Renal pelvis (tissue), 3 donors: Measurements from ENCODE around the gene OR52W1. TPM values are rescaled to one million over a fixed set of nuclear protein-coding genes. Genes with fewer than 3 reads are reported as not detected.

Experiments
- polyA plus RNA-seq, 3 donors: library from polyadenylated mRNA; unstranded; fragments of 120-200 nt; gene quantifications; one replicate each; pipeline ENCODE4 v1.2.1, GENCODE V29; 2013; ENCODE audit not compliant: insufficient read length in 3 of 3

Gene OR52W1
- polyA plus RNA-seq, 3 donors, result 0.13 to 0.40 (median 0.26) TPM

Other genes with a start within 250 kb of the OR52W1 start
- not detected for gene OR56A5, start 230.7 kb upstream of the OR52W1 start, polyA plus RNA-seq
- gene OR52L1, start 212.2 kb upstream of the OR52W1 start, polyA plus RNA-seq, result not detected
- under 1 TPM; 0.04 to 0.12 (median 0.06) TPM for gene OR56A4, start 192.3 kb upstream of the OR52W1 start, polyA plus RNA-seq
- not detected for gene OR56A1, start 168.5 kb upstream of the OR52W1 start, polyA plus RNA-seq
- gene OR56B4, start 91.5 kb upstream of the OR52W1 start, polyA plus RNA-seq, result under 1 TPM in 2 of 3 donors, not detected in 1; 0.11 to 0.19 TPM
- gene OR52B2, start 28.9 kb upstream of the OR52W1 start, polyA plus RNA-seq, result not detected
- gene C11orf42, start 6.3 kb downstream of the OR52W1 start, polyA plus RNA-seq, result 1 to 10 TPM; 1.1 to 3.5 (median 2.5) TPM
- gene FHIP1B, start 35.4 kb downstream of the OR52W1 start, polyA plus RNA-seq, result 10 to 100 TPM; 58.8 to 89.9 (median 72.2) TPM
- gene CNGA4, start 39.9 kb downstream of the OR52W1 start, polyA plus RNA-seq, result under 1 TPM; 0.23 to 0.82 (median 0.44) TPM
- under 1 TPM; 0.43 to 0.77 (median 0.68) TPM for gene CCKBR, start 60.6 kb downstream of the OR52W1 start, polyA plus RNA-seq
- gene CAVIN3, start 121.3 kb downstream of the OR52W1 start, polyA plus RNA-seq, result 10 to 100 TPM; 16.1 to 22.2 (median 20.9) TPM
- gene SMPD1, start 191.2 kb downstream of the OR52W1 start, polyA plus RNA-seq, result 10 to 100 TPM; 34.0 to 38.1 (median 35.5) TPM
- gene APBB1, start 219.9 kb downstream of the OR52W1 start, polyA plus RNA-seq, result 10 to 100 TPM; 62.7 to 65.3 (median 63.1) TPM
- 1 to 10 TPM; 3.1 to 6.6 (median 6.4) TPM for gene HPX, start 241.8 kb downstream of the OR52W1 start, polyA plus RNA-seq